HepG2 (cell line): Measurements from ENCODE around the gene OR6B1.
"Not testable (repeated sequence)": the region's sequence is repeated elsewhere in the genome, so short reads cannot be mapped to it uniquely, and the experiment has no call there.

Source experiments
- FOXM1 ChIP-seq: sonication (generic); formaldehyde crosslinking; IDR thresholded peaks from 2 replicates; pipeline ENCODE4 v1.5.0; 2020; ENCODE audit warnings: missing genetic modification reagents
- JUND ChIP-seq: sonication (generic); formaldehyde crosslinking; IDR thresholded peaks from 2 replicates; pipeline ENCODE4 v1.8.0; 2022; ENCODE audit warnings: mild to moderate bottlenecking, missing genetic modification reagents
- KLF15 ChIP-seq: sonication (generic); formaldehyde crosslinking; IDR thresholded peaks from 2 replicates; pipeline ENCODE4 v1.8.1; 2023; ENCODE audit warnings: borderline replicate concordance, mild to moderate bottlenecking, inconsistent platforms, missing genetic modification reagents, mixed read lengths
- NFKBIZ ChIP-seq: IDR thresholded peaks from 2 replicates; pipeline ENCODE4 v1.6.1; 2018; ENCODE audit warnings: missing genetic modification reagents, missing compliant biosample characterization
- NR2F6 ChIP-seq, 2 experiments: IDR thresholded peaks; 2 replicates each; pipeline ENCODE4 v1.6.1; 2016; ENCODE audit warnings: antibody characterized with exemption in 1 of 2, mild to moderate bottlenecking in 1 of 2
- POLR2G ChIP-seq: fragments of 200-400 bp; formaldehyde crosslinking; IDR thresholded peaks from 2 replicates; pipeline ENCODE4 v1.6.1; 2018; ENCODE audit warnings: mild to moderate bottlenecking, low read depth, low read length, moderate library complexity
- SMC3 ChIP-seq: IDR thresholded peaks from 2 replicates; pipeline ENCODE4 v1.6.1; 2011; ENCODE audit warnings: low read length, improper control_type of control experiment
- TARDBP ChIP-seq: sonication (generic); formaldehyde crosslinking; IDR thresholded peaks from 2 replicates; pipeline ENCODE4 v1.8.0; 2022; ENCODE audit warnings: mild to moderate bottlenecking, missing genetic modification reagents
- TMF1 ChIP-seq: sonication (generic); formaldehyde crosslinking; IDR thresholded peaks from 2 replicates; pipeline ENCODE4 v1.8.1; 2022; ENCODE audit warnings: low read depth, missing genetic modification reagents
- ZNF24 ChIP-seq: fragments of 450-650 bp; IDR thresholded peaks from 2 replicates; pipeline ENCODE4 v1.6.1; 2017; ENCODE audit warnings: antibody characterized with exemption, mild to moderate bottlenecking
- ZSCAN20 ChIP-seq: sonication (generic); formaldehyde crosslinking; IDR thresholded peaks from 2 replicates; pipeline ENCODE4 v1.4.0; 2020; ENCODE audit warnings: missing genetic modification reagents, mild to moderate bottlenecking, borderline replicate concordance
- TF ChIP-seq, protein P1 (sequence below): sonication (generic); formaldehyde crosslinking; IDR thresholded peaks from 2 replicates; pipeline ENCODE4 v1.4.0; 2020; ENCODE audit warnings: missing genetic modification reagents
- TF ChIP-seq, protein P2 (sequence below), 2 experiments: sonication (generic) in 1 of 2; formaldehyde crosslinking in 1 of 2; IDR thresholded peaks; 2 replicates each; pipeline versions ENCODE4 v1.4.0 to v1.6.1; 2018 to 2020; ENCODE audit warnings: missing genetic modification reagents in 2 of 2, borderline replicate concordance in 1 of 2, low read depth in 1 of 2, mild to moderate bottlenecking in 1 of 2, missing biosample characterization in 1 of 2
- TF ChIP-seq, protein P3 (sequence below): sonication (generic); formaldehyde crosslinking; IDR thresholded peaks from 2 replicates; pipeline ENCODE4 v1.5.0; 2020; ENCODE audit warnings: mild to moderate bottlenecking, missing genetic modification reagents, moderate library complexity

DNA sequence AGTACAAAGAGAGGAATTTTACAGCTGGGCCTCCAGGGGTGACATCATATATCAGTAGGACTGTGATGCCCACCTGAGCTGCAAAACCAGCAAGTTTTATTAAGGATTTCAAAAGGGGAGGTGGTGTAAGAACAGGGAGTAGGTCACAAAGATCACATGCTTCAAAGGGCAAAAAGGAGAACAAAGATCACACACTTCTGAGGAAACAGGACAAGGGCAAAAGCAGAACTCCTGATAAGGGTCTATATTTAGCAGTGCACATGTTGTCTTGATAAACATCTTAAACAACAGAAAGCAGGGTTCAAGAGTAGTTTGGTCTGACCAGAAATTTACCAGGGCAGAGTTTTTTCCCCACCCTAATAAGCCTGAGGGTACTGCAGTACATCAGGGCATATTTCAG is 9.9 kb downstream of the OR6B1 start:
- TF ChIP-seq SMC3; JUND (CRISPR knock-in tag); TARDBP (CRISPR knock-in tag); NR2F6 (IDR thresholded peaks at IDR 0.05); NR2F6 (CRISPR knock-in tag; IDR thresholded peaks at IDR 0.05); NFKBIZ (CRISPR knock-in tag); POLR2G; KLF15 (CRISPR knock-in tag); FOXM1; ZSCAN20 (CRISPR knock-in tag); ZNF24; TMF1 (CRISPR knock-in tag): not testable (repeated sequence)
- TF ChIP-seq, protein P1, sequence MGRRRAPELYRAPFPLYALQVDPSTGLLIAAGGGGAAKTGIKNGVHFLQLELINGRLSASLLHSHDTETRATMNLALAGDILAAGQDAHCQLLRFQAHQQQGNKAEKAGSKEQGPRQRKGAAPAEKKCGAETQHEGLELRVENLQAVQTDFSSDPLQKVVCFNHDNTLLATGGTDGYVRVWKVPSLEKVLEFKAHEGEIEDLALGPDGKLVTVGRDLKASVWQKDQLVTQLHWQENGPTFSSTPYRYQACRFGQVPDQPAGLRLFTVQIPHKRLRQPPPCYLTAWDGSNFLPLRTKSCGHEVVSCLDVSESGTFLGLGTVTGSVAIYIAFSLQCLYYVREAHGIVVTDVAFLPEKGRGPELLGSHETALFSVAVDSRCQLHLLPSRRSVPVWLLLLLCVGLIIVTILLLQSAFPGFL (CRISPR knock-in tag): not testable (repeated sequence)
- TF ChIP-seq, protein P2, sequence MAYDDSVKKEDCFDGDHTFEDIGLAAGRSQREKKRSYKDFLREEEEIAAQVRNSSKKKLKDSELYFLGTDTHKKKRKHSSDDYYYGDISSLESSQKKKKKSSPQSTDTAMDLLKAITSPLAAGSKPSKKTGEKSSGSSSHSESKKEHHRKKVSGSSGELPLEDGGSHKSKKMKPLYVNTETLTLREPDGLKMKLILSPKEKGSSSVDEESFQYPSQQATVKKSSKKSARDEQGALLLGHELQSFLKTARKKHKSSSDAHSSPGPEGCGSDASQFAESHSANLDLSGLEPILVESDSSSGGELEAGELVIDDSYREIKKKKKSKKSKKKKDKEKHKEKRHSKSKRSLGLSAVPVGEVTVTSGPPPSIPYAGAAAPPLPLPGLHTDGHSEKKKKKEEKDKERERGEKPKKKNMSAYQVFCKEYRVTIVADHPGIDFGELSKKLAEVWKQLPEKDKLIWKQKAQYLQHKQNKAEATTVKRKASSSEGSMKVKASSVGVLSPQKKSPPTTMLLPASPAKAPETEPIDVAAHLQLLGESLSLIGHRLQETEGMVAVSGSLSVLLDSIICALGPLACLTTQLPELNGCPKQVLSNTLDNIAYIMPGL (CRISPR knock-in tag; IDR thresholded peaks at IDR 0.05; ENCODE audit: borderline replicate concordance in 1 of 2, low read depth in 1 of 2): not testable (repeated sequence)
- TF ChIP-seq, protein P3, sequence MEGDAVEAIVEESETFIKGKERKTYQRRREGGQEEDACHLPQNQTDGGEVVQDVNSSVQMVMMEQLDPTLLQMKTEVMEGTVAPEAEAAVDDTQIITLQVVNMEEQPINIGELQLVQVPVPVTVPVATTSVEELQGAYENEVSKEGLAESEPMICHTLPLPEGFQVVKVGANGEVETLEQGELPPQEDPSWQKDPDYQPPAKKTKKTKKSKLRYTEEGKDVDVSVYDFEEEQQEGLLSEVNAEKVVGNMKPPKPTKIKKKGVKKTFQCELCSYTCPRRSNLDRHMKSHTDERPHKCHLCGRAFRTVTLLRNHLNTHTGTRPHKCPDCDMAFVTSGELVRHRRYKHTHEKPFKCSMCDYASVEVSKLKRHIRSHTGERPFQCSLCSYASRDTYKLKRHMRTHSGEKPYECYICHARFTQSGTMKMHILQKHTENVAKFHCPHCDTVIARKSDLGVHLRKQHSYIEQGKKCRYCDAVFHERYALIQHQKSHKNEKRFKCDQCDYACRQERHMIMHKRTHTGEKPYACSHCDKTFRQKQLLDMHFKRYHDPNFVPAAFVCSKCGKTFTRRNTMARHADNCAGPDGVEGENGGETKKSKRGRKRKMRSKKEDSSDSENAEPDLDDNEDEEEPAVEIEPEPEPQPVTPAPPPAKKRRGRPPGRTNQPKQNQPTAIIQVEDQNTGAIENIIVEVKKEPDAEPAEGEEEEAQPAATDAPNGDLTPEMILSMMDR (CRISPR knock-in tag): not testable (repeated sequence)
